ENCODE results near the gene CFC1B. TPM values are rescaled to one million over a fixed set of nuclear protein-coding genes. Genes with fewer than 3 reads are reported as not detected.
"Not testable (repeated sequence)": the region's sequence is repeated elsewhere in the genome, so short reads cannot be mapped to it uniquely, and the experiment has no call there.

The CFC1B gene
- total RNA-seq, 1 donor from 2014 or later, result not detected

GRCh38 chr2:130536654-130537053, 15.6 kb downstream of the CFC1B start:
- H3K4me1 Mint-ChIP-seq; H3K27me3 Mint-ChIP-seq; intact Hi-C loops (cut with micrococcal nuclease); CTCF ChIA-PET; H3K36me3 Mint-ChIP-seq (ENCODE audit: low read depth); H3K9me3 Mint-ChIP-seq; POLR2A ChIA-PET; H3K4me3 Mint-ChIP-seq; H3K27ac Mint-ChIP-seq; ATAC-seq (ENCODE audit: low read depth); DNase-seq: not testable (repeated sequence)

GRCh38 chr2:130538271-130538670, 17.2 kb downstream of the CFC1B start:
- CTCF ChIA-PET; H3K9me3 Mint-ChIP-seq; DNase-seq; H3K4me1 Mint-ChIP-seq; POLR2A ChIA-PET; H3K27me3 Mint-ChIP-seq; H3K4me3 Mint-ChIP-seq; H3K36me3 Mint-ChIP-seq (ENCODE audit: low read depth); H3K27ac Mint-ChIP-seq; ATAC-seq (ENCODE audit: low read depth); intact Hi-C loops (cut with micrococcal nuclease): not testable (repeated sequence)

GRCh38 chr2:130542789-130543188, 21.8 kb downstream of the CFC1B start:
- POLR2A ChIA-PET; CTCF ChIA-PET; H3K36me3 Mint-ChIP-seq (ENCODE audit: low read depth); intact Hi-C loops (cut with micrococcal nuclease); H3K27ac Mint-ChIP-seq; ATAC-seq (ENCODE audit: low read depth); H3K9me3 Mint-ChIP-seq; H3K27me3 Mint-ChIP-seq; DNase-seq; H3K4me1 Mint-ChIP-seq; H3K4me3 Mint-ChIP-seq: not testable (repeated sequence)

GRCh38 chr2:130543785-130544528, 22.9 kb downstream of the CFC1B start:
- H3K27me3 Mint-ChIP-seq; ATAC-seq (ENCODE audit: low read depth); POLR2A ChIA-PET: not testable (repeated sequence)

GRCh38 chr2:130544978-130545377, 24.0 kb downstream of the CFC1B start:
- CTCF ChIA-PET, result not testable (repeated sequence)

More at GRCh38 chr2:130543785-130544528, 22.9 kb downstream of the CFC1B start:
- H3K4me3 Mint-ChIP-seq; H3K27ac Mint-ChIP-seq; H3K9me3 Mint-ChIP-seq; CTCF ChIA-PET; H3K36me3 Mint-ChIP-seq (ENCODE audit: low read depth); intact Hi-C loops (cut with micrococcal nuclease); H3K4me1 Mint-ChIP-seq; DNase-seq: not testable (repeated sequence)

GRCh38 chr2:130548418-130548817, 27.4 kb downstream of the CFC1B start:
- intact Hi-C loops (cut with micrococcal nuclease); DNase-seq; H3K9me3 Mint-ChIP-seq; POLR2A ChIA-PET; H3K27ac Mint-ChIP-seq; H3K27me3 Mint-ChIP-seq; H3K4me1 Mint-ChIP-seq; CTCF ChIA-PET; ATAC-seq (ENCODE audit: low read depth); H3K36me3 Mint-ChIP-seq (ENCODE audit: low read depth); H3K4me3 Mint-ChIP-seq: not testable (repeated sequence)

More at GRCh38 chr2:130544978-130545377, 24.0 kb downstream of the CFC1B start:
- H3K27ac Mint-ChIP-seq; POLR2A ChIA-PET; H3K4me1 Mint-ChIP-seq; DNase-seq; H3K36me3 Mint-ChIP-seq (ENCODE audit: low read depth); H3K27me3 Mint-ChIP-seq; H3K4me3 Mint-ChIP-seq; intact Hi-C loops (cut with micrococcal nuclease); ATAC-seq (ENCODE audit: low read depth); H3K9me3 Mint-ChIP-seq: not testable (repeated sequence)

- H3K4me3 Mint-ChIP-seq; intact Hi-C loops (cut with micrococcal nuclease); H3K27ac Mint-ChIP-seq; ATAC-seq (ENCODE audit: low read depth); CTCF ChIA-PET; DNase-seq; H3K9me3 Mint-ChIP-seq; POLR2A ChIA-PET; H3K4me1 Mint-ChIP-seq; H3K27me3 Mint-ChIP-seq; H3K36me3 Mint-ChIP-seq (ENCODE audit: low read depth): not testable (repeated sequence)
These were observed 28.5 kb downstream of the CFC1B start for GRCh38 chr2:130549475-130549874.

- H3K9me3 Mint-ChIP-seq; ATAC-seq (ENCODE audit: low read depth); H3K27me3 Mint-ChIP-seq: not testable (repeated sequence)
These were observed 33.2 kb downstream of the CFC1B start for GRCh38 chr2:130554178-130554577.

GRCh38 chr2:130556441-130556840, 35.4 kb downstream of the CFC1B start:
- H3K9me3 Mint-ChIP-seq, result not testable (repeated sequence)

More at GRCh38 chr2:130554178-130554577, 33.2 kb downstream of the CFC1B start:
- POLR2A ChIA-PET; H3K4me3 Mint-ChIP-seq; CTCF ChIA-PET; intact Hi-C loops (cut with micrococcal nuclease); H3K4me1 Mint-ChIP-seq; DNase-seq; H3K27ac Mint-ChIP-seq; H3K36me3 Mint-ChIP-seq (ENCODE audit: low read depth): not testable (repeated sequence)

GRCh38 chr2:130566165-130566564, 45.1 kb downstream of the CFC1B start:
- CTCF ChIA-PET; H3K9me3 Mint-ChIP-seq; POLR2A ChIA-PET; H3K4me1 Mint-ChIP-seq; H3K4me3 Mint-ChIP-seq; ATAC-seq (ENCODE audit: low read depth); intact Hi-C loops (cut with micrococcal nuclease); H3K27me3 Mint-ChIP-seq; H3K27ac Mint-ChIP-seq; H3K36me3 Mint-ChIP-seq (ENCODE audit: low read depth); DNase-seq: not testable (repeated sequence)

More at GRCh38 chr2:130556441-130556840, 35.4 kb downstream of the CFC1B start:
- DNase-seq; intact Hi-C loops (cut with micrococcal nuclease); H3K27me3 Mint-ChIP-seq; ATAC-seq (ENCODE audit: low read depth); H3K27ac Mint-ChIP-seq; H3K4me3 Mint-ChIP-seq; CTCF ChIA-PET; H3K36me3 Mint-ChIP-seq (ENCODE audit: low read depth); H3K4me1 Mint-ChIP-seq; POLR2A ChIA-PET: not testable (repeated sequence)

GRCh38 chr2:130571929-130572328, 50.9 kb downstream of the CFC1B start:
- CTCF ChIA-PET; intact Hi-C loops (cut with micrococcal nuclease); DNase-seq; H3K27ac Mint-ChIP-seq; H3K9me3 Mint-ChIP-seq; H3K36me3 Mint-ChIP-seq (ENCODE audit: low read depth); ATAC-seq (ENCODE audit: low read depth); POLR2A ChIA-PET; H3K4me3 Mint-ChIP-seq; H3K4me1 Mint-ChIP-seq; H3K27me3 Mint-ChIP-seq: not testable (repeated sequence)

GRCh38 chr2:130574230-130574629, 53.2 kb downstream of the CFC1B start:
- CTCF ChIA-PET; ATAC-seq (ENCODE audit: low read depth); DNase-seq; H3K4me1 Mint-ChIP-seq; H3K27ac Mint-ChIP-seq; intact Hi-C loops (cut with micrococcal nuclease); H3K36me3 Mint-ChIP-seq (ENCODE audit: low read depth); H3K9me3 Mint-ChIP-seq; H3K27me3 Mint-ChIP-seq; H3K4me3 Mint-ChIP-seq; POLR2A ChIA-PET: not testable (repeated sequence)

Measured in activated B cell treated with CpG ODN at 0.5 μM for 24 hours (primary cell).